ENCODE results near the gene GALNT18. TPM values are rescaled to one million over a fixed set of nuclear protein-coding genes. Genes with fewer than 3 reads are reported as not detected.
A peak's percentile ranks its signal among the peaks of the same experiment; 100 is the strongest.

GALNT18 gene
- polyA plus RNA-seq, 1 donor (not counting 4 experiments of a cell fraction or from before 2014, with no cell fraction given), result 27.2 TPM

GRCh38 chr11:11229647-11230046 lies 392.2 kb downstream of the GALNT18 start:
- H3K27ac ChIP-seq (ENCODE audit: control insufficient read depth, insufficient read depth, low read length), result peak overlapping the region; percentile 29
- H3K9me1 ChIP-seq (ENCODE audit: control insufficient read depth, extremely low read depth, insufficient read depth, low read length), result peaks cover 2% of the 10 kb centered on the region
- no peaks in the 10 kb centered on the region for H3K9me3 ChIP-seq (ENCODE audit: control insufficient read depth, low read depth, low read length)
- no peak overlapping the region for H3K9ac ChIP-seq (ENCODE audit: control insufficient read depth, extremely low read depth, insufficient read depth, low read length)
- H3K79me2 ChIP-seq (ENCODE audit: control insufficient read depth, insufficient read depth, low read length), result no peaks in the 10 kb centered on the region
- H4K20me1 ChIP-seq (ENCODE audit: control insufficient read depth, extremely low read depth, insufficient read depth, low read length), result no peaks in the 10 kb centered on the region
- FAIRE-seq, result peak; percentile 99
- DNase-seq (ENCODE audit: low read depth, low spot score), result peak; percentile 73
- TF ChIP-seq EZH2 (IDR thresholded peaks at IDR 0.05; ENCODE audit: low read length) (no peak), CTCF (optimal IDR thresholded peaks at IDR 0.05 in 1 of 3, IDR thresholded peaks at IDR 0.05 in 1 of 3, conservative IDR thresholded peaks at IDR 0.05 in 1 of 3; ENCODE audit: extremely low read depth in 1 of 3, insufficient read depth in 2 of 3, low read length in 3 of 3) (no peak)
- no peak overlapping the region for H2AFZ ChIP-seq (ENCODE audit: control insufficient read depth, low read length)
- H3K4me1 ChIP-seq (ENCODE audit: control insufficient read depth, extremely low read depth, insufficient read depth, low read length), result peaks cover 31% of the 10 kb centered on the region
- H3K27me3 ChIP-seq (ENCODE audit: control insufficient read depth, extremely low read depth, insufficient read depth, low read length), result no peaks in the 10 kb centered on the region
- no peaks in the 10 kb centered on the region for H3K36me3 ChIP-seq (ENCODE audit: control insufficient read depth in 2 of 2, extremely low read depth in 1 of 2, insufficient read depth in 2 of 2, low read length in 2 of 2)
- dilution Hi-C loops (cut with MboI; ENCODE audit: extremely low pct_ligation_motif_present, low sequenced_read_pairs), result no loop called here
- H3K4me2 ChIP-seq (ENCODE audit: control insufficient read depth, extremely low read depth, insufficient read depth, low read depth, low read length), result peak overlapping the region; percentile 44
- no peak overlapping the region for H3K4me3 ChIP-seq (ENCODE audit: control insufficient read depth in 2 of 3, extremely low read depth in 1 of 3, insufficient read depth in 2 of 3, low read depth in 1 of 3, low read length in 3 of 3)

DNA sequence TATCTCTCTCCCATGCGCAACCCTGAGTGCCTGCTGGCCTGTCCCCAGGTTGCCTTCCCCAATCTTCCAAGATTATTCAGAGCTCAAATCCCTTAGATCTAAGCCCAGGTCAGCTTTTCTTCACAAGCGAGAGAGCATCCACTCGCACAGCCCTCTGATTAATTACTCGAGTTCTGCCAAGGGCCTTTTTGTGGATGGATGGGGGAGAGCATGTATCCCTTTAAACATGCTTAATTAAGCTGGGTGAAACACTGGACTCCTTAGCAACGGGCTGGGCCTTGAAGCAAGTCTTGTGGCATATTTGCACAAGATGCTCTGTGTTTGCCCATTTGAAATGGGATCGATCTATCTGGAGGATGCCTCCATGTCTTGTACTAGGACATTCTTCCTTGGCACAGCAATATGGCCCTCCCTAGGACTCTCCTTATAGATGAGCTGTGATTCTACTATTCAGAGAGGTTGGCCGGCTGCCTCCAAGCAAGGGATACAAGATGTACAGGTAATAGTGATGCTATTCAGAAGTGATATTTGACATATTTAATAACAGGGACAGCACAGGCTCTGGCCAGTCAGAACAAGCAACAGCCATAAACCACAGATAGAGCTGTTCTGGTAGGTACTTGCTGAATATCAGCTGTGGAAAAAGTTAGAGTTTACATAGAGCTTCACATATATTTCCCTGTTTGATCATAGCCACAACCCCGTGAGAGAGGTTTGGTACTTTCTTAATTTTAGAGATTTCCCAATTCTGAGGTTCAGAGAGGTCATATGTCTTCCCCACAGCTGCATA lies 394.3 kb downstream of the GALNT18 start:
- H3K4me1 ChIP-seq (ENCODE audit: control insufficient read depth, extremely low read depth, insufficient read depth, low read length), result peaks cover 33% of the 10 kb centered on the region
- no peaks in the 10 kb centered on the region for H4K20me1 ChIP-seq (ENCODE audit: control insufficient read depth, extremely low read depth, insufficient read depth, low read length)
- H3K27me3 ChIP-seq (ENCODE audit: control insufficient read depth, extremely low read depth, insufficient read depth, low read length), result no peaks in the 10 kb centered on the region
- H2AFZ ChIP-seq (ENCODE audit: control insufficient read depth, low read length), result no peak overlapping the region
- H3K27ac ChIP-seq (ENCODE audit: control insufficient read depth, insufficient read depth, low read length), result no peak overlapping the region
- no peaks in the 10 kb centered on the region for H3K9me3 ChIP-seq (ENCODE audit: control insufficient read depth, low read depth, low read length)
- H3K79me2 ChIP-seq (ENCODE audit: control insufficient read depth, insufficient read depth, low read length), result no peaks in the 10 kb centered on the region
- no peak overlapping the region for H3K4me2 ChIP-seq (ENCODE audit: control insufficient read depth, extremely low read depth, insufficient read depth, low read depth, low read length)
- dilution Hi-C loops (cut with MboI; ENCODE audit: extremely low pct_ligation_motif_present, low sequenced_read_pairs), result no loop called here
- H3K36me3 ChIP-seq (ENCODE audit: control insufficient read depth in 2 of 2, extremely low read depth in 1 of 2, insufficient read depth in 2 of 2, low read length in 2 of 2), result no peaks in the 10 kb centered on the region
- TF ChIP-seq EZH2 (IDR thresholded peaks at IDR 0.05; ENCODE audit: low read length) (no peak), CTCF (optimal IDR thresholded peaks at IDR 0.05 in 1 of 3, IDR thresholded peaks at IDR 0.05 in 1 of 3, conservative IDR thresholded peaks at IDR 0.05 in 1 of 3; ENCODE audit: extremely low read depth in 1 of 3, insufficient read depth in 2 of 3, low read length in 3 of 3) (no peak)
- H3K9ac ChIP-seq (ENCODE audit: control insufficient read depth, extremely low read depth, insufficient read depth, low read length), result no peak overlapping the region
- FAIRE-seq (no peak), DNase-seq (ENCODE audit: low read depth, low spot score) (no peak)
- peaks cover 2% of the 10 kb centered on the region for H3K9me1 ChIP-seq (ENCODE audit: control insufficient read depth, extremely low read depth, insufficient read depth, low read length)
- H3K4me3 ChIP-seq (ENCODE audit: control insufficient read depth in 2 of 3, extremely low read depth in 1 of 3, insufficient read depth in 2 of 3, low read depth in 1 of 3, low read length in 3 of 3), result no peak overlapping the region

Small RNA genes lying within 50 kb of the gene (small RNA-seq; reads per million reads assigned to genes)
- gene MIR4299 (ENCODE audit: insufficient read length in 3 of 3, low read depth in 3 of 3, low replicate concordance in 1 of 3), result 0 reads per million in 3 experiments

Other genes starting within 250 kb of the GALNT18 start
- gene USP47, start 220.0 kb upstream of the GALNT18 start, polyA plus RNA-seq, result 13.4 to 22.4 TPM (median 14.2 TPM) in 3 replicates

All from keratinocyte (primary cell).